GM12878 (cell line): Measurements from ENCODE around the gene C1QL2. TPM values are rescaled to one million over a fixed set of nuclear protein-coding genes. Genes with fewer than 3 reads are reported as not detected.

Experiments
- ATAC-seq: fragments of 200-7000 bp; cut with Tn5 transposase; 3 replicates; pipeline ENCODE4 v1.9.1; 2020; ENCODE audit warnings: mild to moderate bottlenecking, moderate library complexity
- BruUV-seq: library from RNA; stranded (reverse); fragments of 400-500 nt; replicated peaks from 2 replicates; lab custom pipeline; 2021; lab: Mats Ljungman, UMichigan
- CTCF ChIA-PET: fragments of 300-600 bp; sonication (Branson Sonifier 250); formaldehyde crosslinking; extraction: SDS; loops from one replicate; lab custom pipeline; 2021; ENCODE audit warnings: inconsistent platforms; lab: Yijun Ruan, JAX
- POLR2A ChIA-PET: fragments of 350-600 bp; formaldehyde crosslinking; extraction: SDS; loops from one replicate; lab custom pipeline; 2021; ENCODE audit warnings: inconsistent platforms; lab: Charles Lee
- RAD21 ChIA-PET: fragments of 300-600 bp; sonication (Branson Sonifier 250); formaldehyde crosslinking; loops from one replicate; lab custom pipeline; 2023; ENCODE audit warnings: antibody characterized with exemption; ENCODE audit not compliant: unreplicated experiment; lab: Charles Lee
- SMC1A ChIA-PET: fragments of 300-600 bp; sonication (Branson Sonifier 250); formaldehyde crosslinking; loops from one replicate; lab custom pipeline; 2023; ENCODE audit not compliant: unreplicated experiment, uncharacterized antibody; lab: Charles Lee
- DNase-seq: peaks from one replicate; pipeline ENCODE4 v3.0.0-alpha.2; 2011; ENCODE audit warnings: low read depth, low spot score
- FAIRE-seq: peaks from 3 replicates; lab custom pipeline; 2011; peaks lifted over from hg19 to GRCh38; lab: Jason Lieb, UNC
- H2AFZ ChIP-seq: 2 replicates; pipeline ENCODE4 v1.6.0; 2011; ENCODE audit warnings: low read depth, low read length, control low read depth; ENCODE audit not compliant: control insufficient read depth
- H3K27ac ChIP-seq: 2 replicates; pipeline ENCODE4 v1.5.1; 2011; ENCODE audit warnings: control low read depth; ENCODE audit not compliant: control insufficient read depth, insufficient read depth
- H3K27me3 ChIP-seq, 2 experiments: replicated peaks in 1 of 2; 2 replicates each; pipeline versions ENCODE4 v1.6.0 to v1.6.1; 2011; ENCODE audit warnings: low read length in 1 of 2; ENCODE audit not compliant: control insufficient read depth in 2 of 2, insufficient read depth in 2 of 2
- H3K36me3 ChIP-seq, 2 experiments: 2 replicates each; pipeline ENCODE4 v1.5.1; 2011; ENCODE audit warnings: low read length in 1 of 2; ENCODE audit not compliant: control insufficient read depth in 2 of 2, insufficient read depth in 2 of 2
- H3K4me1 ChIP-seq: 2 replicates; pipeline ENCODE4 v1.6.1; 2011; ENCODE audit warnings: mild to moderate bottlenecking, low read length, moderate library complexity, mixed read lengths; ENCODE audit not compliant: control insufficient read depth, insufficient read depth
- H3K4me2 ChIP-seq: 2 replicates; pipeline ENCODE4 v1.6.0; 2011; ENCODE audit warnings: control low read depth; ENCODE audit not compliant: control insufficient read depth, insufficient read depth
- H3K4me3 ChIP-seq: fragments of 200-600 bp; sonication (generic); 2 replicates; pipeline ENCODE4 v1.5.1; 2016
- H3K79me2 ChIP-seq: 2 replicates; pipeline ENCODE4 v1.6.0; 2011; ENCODE audit warnings: low read length; ENCODE audit not compliant: control insufficient read depth, insufficient read depth
- H3K9ac ChIP-seq: 2 replicates; pipeline ENCODE4 v1.8.0; 2011; ENCODE audit warnings: low read length, control low read depth, mixed read lengths; ENCODE audit not compliant: control insufficient read depth, insufficient read depth
- H3K9me3 ChIP-seq: replicated peaks from 3 replicates; pipeline ENCODE4 v1.5.1; 2011; ENCODE audit warnings: mild to moderate bottlenecking, low read length; ENCODE audit not compliant: control insufficient read depth, insufficient read depth
- H4K20me1 ChIP-seq: 2 replicates; pipeline ENCODE4 v1.6.0; 2011; ENCODE audit not compliant: control insufficient read depth, insufficient read depth
- ASH2L ChIP-seq: fragments of 300-600, 200-600 bp; sonication (generic); IDR thresholded peaks from 2 replicates; pipeline ENCODE4 v1.6.1; 2017; ENCODE audit warnings: low read depth, mild to moderate bottlenecking, borderline replicate concordance
- ELK1 ChIP-seq: IDR thresholded peaks from 2 replicates; pipeline ENCODE4 v1.6.1; 2012; ENCODE audit warnings: low read depth, low read length, improper control_type of control experiment
- FOXK2 ChIP-seq: fragments of 450-650 bp; IDR thresholded peaks from 2 replicates; pipeline ENCODE4 v1.6.1; 2017; ENCODE audit warnings: mild to moderate bottlenecking, moderate library complexity
- IRF5 ChIP-seq: fragments of 450-650 bp; IDR thresholded peaks from 2 replicates; pipeline ENCODE4 v1.6.1; 2017; ENCODE audit warnings: borderline replicate concordance
- MEF2B ChIP-seq: fragments of 450-650 bp; IDR thresholded peaks from 2 replicates; pipeline ENCODE4 v1.6.1; 2018; ENCODE audit warnings: mild to moderate bottlenecking, moderate library complexity; ENCODE audit not compliant: partially characterized antibody, poor library complexity, severe bottlenecking
- NBN ChIP-seq: fragments of 450-650 bp; IDR thresholded peaks from 2 replicates; pipeline ENCODE4 v1.6.1; 2016
- POLR2AphosphoS5 ChIP-seq: IDR thresholded peaks from 2 replicates; pipeline ENCODE4 v1.6.1; 2011; ENCODE audit warnings: mild to moderate bottlenecking, low read length, inconsistent platforms
- SMC3 ChIP-seq: IDR thresholded peaks from 2 replicates; pipeline ENCODE4 v1.6.1; 2011; ENCODE audit warnings: low read length, improper control_type of control experiment, borderline replicate concordance
- STAT3 ChIP-seq: IDR thresholded peaks from 2 replicates; pipeline ENCODE4 v1.6.1; 2011; ENCODE audit warnings: low read depth, low read length, improper control_type of control experiment
- ZBTB33 ChIP-seq: fragments of 450-650 bp; IDR thresholded peaks from 2 replicates; pipeline ENCODE4 v1.6.1; 2017; ENCODE audit warnings: mild to moderate bottlenecking
- ZNF592 ChIP-seq: fragments of 450-650 bp; IDR thresholded peaks from 2 replicates; pipeline ENCODE4 v1.6.1; 2017; ENCODE audit warnings: mild to moderate bottlenecking, moderate library complexity
- WGBS: methylation state at CpG from one replicate; pipeline ENCODE4 v1.1.6; 2016; ENCODE audit warnings: low lambda C conversion rate; ENCODE audit not compliant: insufficient replicate concordance, insufficient coverage; ENCODE audit errors: missing lambda C conversion rate; 5-methylcytosine and 5-hydroxymethylcytosine counted together
- in situ Hi-C: fragments of 300-500 bp; cut with MboI; formaldehyde crosslinking; loops from 9 replicates; pipeline ENCODE4 v1.14.3; 2018; ENCODE audit warnings: mixed read lengths
- intact Hi-C: fragments of 100-400 bp; cut with micrococcal nuclease; formaldehyde crosslinking; loops from one replicate; pipeline ENCODE4 v1.14.2; 2022; ENCODE audit not compliant: unreplicated experiment
- polyA plus RNA-seq, 11 experiments: library from polyadenylated mRNA; depleted of rRNA in 4 of 11; unstranded in 6 of 11; stranded (reverse) in 5 of 11; fragments of >200 nt; fragmentation: Nextera tagmentation in 4 of 11; fragmentation: Illumina TruSeq in 1 of 11; extraction: Ambion mirVana in 4 of 11; extraction: Trizol in 1 of 11; gene quantifications; 1 replicate in 1 of 11; 2 replicates in 10 of 11; pipeline versions ENCODE4 v1.2.1 to v1.2.3, GENCODE V29; 2011 to 2016; ENCODE audit warnings: inconsistent platforms in 2 of 11, missing spikeins in 2 of 11, low read depth in 1 of 11
- total RNA-seq, 4 experiments: library from RNA; depleted of rRNA in 3 of 4; stranded (reverse); fragments of >200 nt in 3 of 4; fragmentation: Illumina TruSeq in 1 of 4; extraction: Trizol in 1 of 4; gene quantifications; 2 replicates each; pipeline versions ENCODE4 v1.2.1 to v1.2.3, GENCODE V29; 2013 to 2021

C1QL2 gene
- total and polyA plus RNA-seq, 10 of the 15 experiments (the other 5 are each of a cell fraction or from before 2014, with no cell fraction given) = not detected

- TF ChIP-seq ZNF592 (no peak), STAT3 (no peak), IRF5 (no peak), ASH2L (no peak)
Observed at GRCh38 chr2:119174993-119175347, 16.4 kb upstream of the C1QL2 start (continued).

GRCh38 chr2:119174216-119174992, 15.9 kb upstream of the C1QL2 start:
- H4K20me1 ChIP-seq = no peaks in the 10 kb centered on the region
- H2AFZ ChIP-seq = no peak overlapping the region
- no peak overlapping the region for H3K27ac ChIP-seq
- DNase-seq = no peak
- ATAC-seq = peak; percentile 97
- no peaks in the 10 kb centered on the region for H3K4me1 ChIP-seq
- H3K79me2 ChIP-seq = no peaks in the 10 kb centered on the region
- in situ Hi-C loops = no loop called here
- H3K4me3 ChIP-seq = no peak overlapping the region
- CTCF ChIA-PET = interaction anchor here (0.6 to 5.4 kb wide), 7 partner anchors 10 to 292 kb away, joined by 3 to 39 read pairs (median 3); no protein-coding TSS in a partner anchor
- SMC1A ChIA-PET = interaction anchor here (1.5 to 2.5 kb wide), 2 partner anchors 292 to 293 kb away, joined by 8 to 11 read pairs; no protein-coding TSS in a partner anchor
- FAIRE-seq = peak; percentile 85
- H3K9me3 ChIP-seq = no peaks in the 10 kb centered on the region
- WGBS = 27% methylated on average over 22 of the region's 22 CpGs
- BruUV-seq = no TSS peak
- H3K4me2 ChIP-seq = no peak overlapping the region
- intact Hi-C loops = loop anchor here (1.0 kb wide), 1 partner anchor 293 kb away; no protein-coding TSS in a partner anchor
- RAD21 ChIA-PET = interaction anchor here (1.0 kb wide), 1 partner anchor 293 kb away, joined by 4 read pairs; no protein-coding TSS in a partner anchor
- POLR2A ChIA-PET = no interaction called here
- no peak overlapping the region for H3K9ac ChIP-seq
- H3K36me3 ChIP-seq = no peaks in the 10 kb centered on the region
- no peaks in the 10 kb centered on the region for H3K27me3 ChIP-seq
- TF ChIP-seq ELK1 (no peak), ZBTB33 (no peak), SMC3 (peak; percentile 80), MEF2B (no peak), FOXK2 (no peak), POLR2AphosphoS5 (no peak), NBN (no peak)
